Esophagus squamous epithelium (tissue), 5 donors: ENCODE data around the gene BBS9. TPM values are rescaled to one million over a fixed set of nuclear protein-coding genes. Genes with fewer than 3 reads are reported as not detected.

Source experiments
- DNase-seq: peaks from one replicate; lab custom pipeline; 2025; lab: John Stamatoyannopoulos, UW
- H3K27ac ChIP-seq, 4 donors: fragments of 200-600 bp; sonication (generic); one replicate each; pipeline ENCODE4 v1.5.1; 2016 to 2019; ENCODE audit warnings: mild to moderate bottlenecking in 1 of 4
- H3K27me3 ChIP-seq, 4 donors: fragments of 200-600 bp; sonication (generic); 1 replicate in 3 of 4; 2 replicates in 1 of 4; pipeline versions ENCODE4 v1.5.1 to v1.6.0; 2017 to 2021; ENCODE audit warnings: antibody characterized with exemption in 1 of 4
- H3K36me3 ChIP-seq, 3 donors: fragments of 200-600 bp; sonication (generic); one replicate each; pipeline ENCODE4 v1.5.1; 2016 to 2019
- H3K4me1 ChIP-seq, 3 donors: fragments of 200-600 bp; sonication (generic); one replicate each; pipeline ENCODE4 v1.5.1; 2017 to 2019
- H3K4me3 ChIP-seq, 4 donors: fragments of 200-600 bp; sonication (generic); 1 replicate in 3 of 4; 2 replicates in 1 of 4; pipeline ENCODE4 v1.5.1; 2016 to 2019; ENCODE audit warnings: mild to moderate bottlenecking in 2 of 4, moderate library complexity in 1 of 4
- H3K9me3 ChIP-seq, 3 donors: fragments of 200-600 bp; sonication (generic); one replicate each; pipeline ENCODE4 v1.5.1; 2016 to 2019
- CTCF ChIP-seq, 6 experiments: fragments of 450-650 bp in 4 of 6; fragments of 200-600 bp in 2 of 6; sonication (generic) in 2 of 6; IDR thresholded peaks; one replicate each; pipeline ENCODE4 v1.5.1; 2016 to 2019; ENCODE audit warnings: antibody characterized with exemption in 6 of 6, mild to moderate bottlenecking in 4 of 6, moderate library complexity in 4 of 6
- POLR2A ChIP-seq, 4 donors: fragments of 450-650 bp; IDR thresholded peaks; one replicate each; pipeline ENCODE4 v1.6.1; 2017; ENCODE audit warnings: antibody characterized with exemption in 4 of 4, mild to moderate bottlenecking in 4 of 4, moderate library complexity in 3 of 4
- WGBS, 2 donors: methylation state at CpG; one replicate each; pipeline ENCODE4 v1.1.5; 2018; 5-methylcytosine and 5-hydroxymethylcytosine counted together
- intact Hi-C: fragments of 100-400 bp; cut with DNase I; formaldehyde crosslinking; loops from one replicate; pipeline ENCODE4 v1.15.0; 2022
- total RNA-seq, 4 donors: library from RNA; depleted of rRNA; stranded (reverse); fragments of >200 nt; gene quantifications; one replicate each; pipeline ENCODE4 v1.1.0, GENCODE V29; 2016
- donor health status: DM: yes; HTN: yes; CAD: no.

BBS9 gene
- total RNA-seq, 4 donors from 2014 or later, result 4.8 to 16.8 (median 7.6) TPM

DNA sequence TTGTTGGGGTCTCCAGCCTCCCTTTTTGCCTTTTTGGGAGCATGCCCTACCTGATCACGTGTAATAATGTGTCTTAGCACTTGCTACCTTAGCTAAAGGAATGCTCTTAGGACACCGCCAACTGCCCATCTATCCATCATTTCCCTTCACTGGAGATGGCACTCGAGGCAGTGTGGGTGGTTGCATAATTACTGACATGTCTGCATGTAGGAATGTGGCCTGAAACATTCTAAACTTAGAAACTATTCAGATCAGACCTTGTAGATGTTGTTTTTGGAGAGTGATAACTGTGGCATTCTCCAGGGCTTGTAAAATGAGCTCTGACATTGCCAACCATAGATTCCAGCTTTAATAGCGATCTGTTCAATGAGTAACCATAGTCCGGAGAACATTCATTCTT is 365.8 kb downstream of the BBS9 start:
- H3K4me3 ChIP-seq, result no peak overlapping the region
- H3K36me3 ChIP-seq, result no peaks in the 10 kb centered on the region
- no peaks in the 10 kb centered on the region for H3K4me1 ChIP-seq
- intact Hi-C loops, result no loop called here
- no peak for DNase-seq
- TF ChIP-seq POLR2A (IDR thresholded peaks at IDR 0.05), result no peak
- TF ChIP-seq CTCF (IDR thresholded peaks at IDR 0.05), result no peak
- H3K27me3 ChIP-seq, result no peaks in the 10 kb centered on the region
- WGBS, 2 donors, result 64 to 70% methylated on average over 5 of the region's 5 CpGs
- no peaks in the 10 kb centered on the region for H3K9me3 ChIP-seq
- H3K27ac ChIP-seq, result no peak overlapping the region

- Histone ChIP-seq H3K9me3 (no peaks in the 10 kb centered on the region), H3K4me1 (peaks cover 0 to 12% (median 0%) of the 10 kb centered on the region in 3 donors), H3K27ac (no peak overlapping the region), H3K27me3 (no peaks in the 10 kb centered on the region), H3K4me3 (no peak overlapping the region), H3K36me3 (no peaks in the 10 kb centered on the region)
- TF ChIP-seq POLR2A (IDR thresholded peaks at IDR 0.05), result no peak
- no peak for TF ChIP-seq CTCF (IDR thresholded peaks at IDR 0.05)
- DNase-seq, result no peak
- 81 to 89% methylated on average over 2 of the region's 2 CpGs for WGBS, 2 donors
- intact Hi-C loops, result no loop called here
Measured at GRCh38 chr7:33497051-33497450, 367.7 kb downstream of the BBS9 start.

DNA sequence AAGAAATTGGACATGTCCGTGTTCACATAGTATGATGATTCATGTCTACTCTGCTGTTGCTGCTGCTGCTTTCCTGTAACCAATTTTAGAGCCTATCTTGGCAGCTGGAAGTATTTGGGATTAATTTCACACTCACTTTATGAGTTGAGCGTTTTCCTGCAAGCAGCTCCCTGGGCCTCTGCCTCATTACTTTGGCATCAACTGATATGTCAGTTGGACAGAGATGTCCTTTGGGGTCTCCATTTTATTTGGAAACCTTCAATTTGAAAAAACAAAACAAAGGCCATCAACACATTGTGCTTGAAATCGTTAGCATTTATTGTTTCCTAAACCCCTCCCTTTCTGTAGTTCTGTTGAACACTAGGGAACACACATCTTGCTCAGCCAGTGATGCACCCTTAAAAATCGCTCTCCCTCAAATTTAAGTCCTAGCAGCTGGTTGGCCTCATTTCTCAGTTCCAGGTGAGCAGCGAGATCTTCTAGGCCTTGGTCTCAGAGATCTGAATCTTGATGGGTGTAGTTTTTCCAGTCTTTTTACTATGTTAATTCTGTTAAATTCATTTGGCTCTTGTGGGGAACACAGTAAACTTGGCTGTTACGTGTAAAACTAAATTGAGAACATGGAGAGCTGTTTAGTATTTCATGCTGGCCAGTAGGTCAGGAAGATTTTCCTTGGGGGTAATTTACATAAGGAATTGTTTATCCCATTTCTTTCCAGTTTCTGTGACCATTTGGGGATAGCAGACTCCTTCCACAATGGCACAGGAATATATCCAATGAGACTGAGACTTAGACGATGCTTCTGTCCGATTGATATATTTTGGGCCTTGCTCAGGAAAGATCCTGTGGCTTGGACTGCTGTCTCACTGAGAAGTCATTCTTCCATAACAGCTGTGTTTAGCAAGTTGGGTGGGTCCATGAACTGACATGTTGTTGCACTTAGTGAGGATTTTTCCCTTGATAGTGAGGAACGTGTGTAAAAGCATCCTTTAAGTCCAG is 371.6 kb downstream of the BBS9 start:
- H3K9me3 ChIP-seq, result no peaks in the 10 kb centered on the region

DNA sequence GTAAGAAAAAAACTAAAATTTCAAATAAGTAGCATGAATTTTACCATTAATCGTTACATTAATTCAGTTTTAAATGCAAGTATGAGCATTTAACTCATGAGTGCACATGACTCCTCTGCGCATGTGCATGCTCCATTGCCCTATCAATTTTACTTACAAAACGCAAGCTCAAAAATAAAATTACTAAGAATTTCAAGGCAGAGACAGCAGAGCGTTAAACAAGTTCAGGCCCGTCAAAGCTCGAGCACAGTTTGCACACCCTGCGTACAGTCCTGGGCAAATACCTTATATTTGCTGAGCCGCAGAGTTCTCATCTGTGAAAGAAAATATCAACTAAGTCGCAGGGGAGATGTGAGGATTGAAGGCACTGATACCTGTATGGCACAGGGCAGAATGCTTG is 373.6 kb downstream of the BBS9 start:
- 48 to 68% methylated on average over 9 of the region's 9 CpGs for WGBS, 2 donors
- intact Hi-C loops, result no loop called here
- TF ChIP-seq POLR2A (IDR thresholded peaks at IDR 0.05), result no peak
- no peak for DNase-seq
- no peaks in the 10 kb centered on the region for H3K36me3 ChIP-seq
- no peak overlapping the region for H3K27ac ChIP-seq
- no peaks in the 10 kb centered on the region for H3K9me3 ChIP-seq
- no peak overlapping the region for H3K4me3 ChIP-seq
- H3K4me1 ChIP-seq, result peaks cover 0 to 26% (median 0%) of the 10 kb centered on the region in 3 donors
- no peaks in the 10 kb centered on the region for H3K27me3 ChIP-seq

More for the DNA sequence above, 371.6 kb downstream of the BBS9 start:
- no peak for DNase-seq
- Histone ChIP-seq H3K4me3 (no peak overlapping the region), H3K36me3 (no peaks in the 10 kb centered on the region), H3K4me1 (peaks cover 0 to 26% (median 0%) of the 10 kb centered on the region in 3 donors), H3K27ac (no peak overlapping the region), H3K27me3 (no peaks in the 10 kb centered on the region)
- TF ChIP-seq CTCF (IDR thresholded peaks at IDR 0.05) (no peak), POLR2A (IDR thresholded peaks at IDR 0.05) (no peak)
- intact Hi-C loops, result no loop called here
- WGBS, 2 donors, result 68 to 71% methylated on average over 9 of the region's 9 CpGs

DNA sequence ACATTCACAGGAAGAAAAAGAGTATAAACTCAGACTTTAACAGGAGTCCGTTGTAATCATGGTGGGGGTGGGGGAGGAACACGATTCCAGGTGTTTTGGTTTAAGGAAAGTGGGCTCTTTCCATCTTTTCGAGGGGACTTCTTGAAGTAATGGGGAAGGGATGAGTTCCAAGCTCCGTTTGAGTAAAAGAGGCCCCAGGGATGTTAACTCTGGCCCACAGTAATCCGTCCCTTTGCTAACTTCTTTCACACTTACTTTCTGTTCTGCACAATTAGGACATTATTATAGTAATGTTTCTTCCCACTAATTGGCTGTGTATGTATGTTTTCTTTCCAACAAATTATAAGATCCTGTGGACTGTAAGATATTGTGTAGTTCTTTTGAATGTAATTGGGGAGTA is 374.4 kb downstream of the BBS9 start:
- Histone ChIP-seq H3K27ac (no peak overlapping the region), H3K9me3 (no peaks in the 10 kb centered on the region), H3K36me3 (no peaks in the 10 kb centered on the region), H3K4me1 (peaks cover 0 to 26% (median 0%) of the 10 kb centered on the region in 3 donors), H3K27me3 (no peaks in the 10 kb centered on the region), H3K4me3 (no peak overlapping the region)
- DNase-seq, result no peak
- 48 to 59% methylated on average over 5 of the region's 5 CpGs for WGBS, 2 donors
- intact Hi-C loops, result no loop called here
- no peak for TF ChIP-seq POLR2A (IDR thresholded peaks at IDR 0.05)
- no peak for TF ChIP-seq CTCF (IDR thresholded peaks at IDR 0.05)
